Endodermal cell (in vitro differentiated cells): ENCODE measurements around the gene TMUB2. TPM values are rescaled to one million over a fixed set of nuclear protein-coding genes. Genes with fewer than 3 reads are reported as not detected.

Experiments used
- DNase-seq: peaks from one replicate; pipeline ENCODE4 v3.0.0-alpha.2; 2017
- H3K27ac ChIP-seq: 2 replicates; pipeline ENCODE4 v1.5.1; 2013; ENCODE audit warnings: mild to moderate bottlenecking, low read depth, low read length, moderate library complexity
- H3K27me3 ChIP-seq: 2 replicates; pipeline ENCODE4 v1.6.1; 2013; ENCODE audit warnings: mild to moderate bottlenecking, low read length, moderate library complexity; ENCODE audit not compliant: insufficient read depth, control insufficient read depth, poor library complexity, severe bottlenecking
- H3K36me3 ChIP-seq: 2 replicates; pipeline ENCODE4 v1.7.0; 2013; ENCODE audit warnings: mild to moderate bottlenecking, low read length, moderate library complexity; ENCODE audit not compliant: control insufficient read depth, insufficient read depth
- H3K4me1 ChIP-seq: one replicate; pipeline ENCODE4 v1.7.0; 2013; ENCODE audit warnings: low read length; ENCODE audit not compliant: control insufficient read depth, insufficient read depth
- H3K4me3 ChIP-seq: 2 replicates; pipeline ENCODE4 v1.5.1; 2013; ENCODE audit warnings: mild to moderate bottlenecking, low read length, moderate library complexity
- H3K9ac ChIP-seq: 2 replicates; pipeline ENCODE4 v1.6.1; 2013; ENCODE audit warnings: mild to moderate bottlenecking, low read length, moderate library complexity; ENCODE audit not compliant: poor library complexity, severe bottlenecking; ENCODE audit errors: extremely low read depth
- H3K9me3 ChIP-seq: 2 replicates; pipeline ENCODE4 v1.6.1; 2013; ENCODE audit warnings: mild to moderate bottlenecking, low read length, moderate library complexity; ENCODE audit not compliant: control insufficient read depth
- H3K27ac Mint-ChIP-seq: 2 replicates; pipeline ENCODE4 v1.8.0; 2020; ENCODE audit warnings: mixed read lengths
- H3K27me3 Mint-ChIP-seq: 2 replicates; pipeline ENCODE4 v1.8.0; 2021; ENCODE audit warnings: mild to moderate bottlenecking, mixed read lengths; ENCODE audit not compliant: insufficient read depth
- H3K36me3 Mint-ChIP-seq: 2 replicates; pipeline ENCODE4 v1.8.0; 2020; ENCODE audit warnings: low read depth, mixed read lengths
- H3K4me1 Mint-ChIP-seq: 2 replicates; pipeline ENCODE4 v1.8.0; 2020; ENCODE audit warnings: mixed read lengths
- H3K4me3 Mint-ChIP-seq: 2 replicates; pipeline ENCODE4 v1.8.0; 2020; ENCODE audit warnings: mild to moderate bottlenecking, moderate library complexity, mixed read lengths
- H3K9me3 Mint-ChIP-seq: 2 replicates; pipeline ENCODE4 v1.8.0; 2020; ENCODE audit warnings: mild to moderate bottlenecking, mixed read lengths
- WGBS, 2 experiments: methylation state at CpG; one replicate each; pipeline versions ENCODE4 v1.1.5 to v1.1.7; 2013; ENCODE audit warnings: missing lambda C conversion rate in 2 of 2, mixed read lengths in 1 of 2; ENCODE audit not compliant: insufficient coverage in 1 of 2, insufficient read length in 1 of 2; 5-methylcytosine and 5-hydroxymethylcytosine counted together
- total RNA-seq, 2 donors: library from RNA; stranded (reverse); fragmentation: NEBNext Ultra II Directional in 1 of 2; extraction: Animal tissue kit (Norgen Biotek cat#: 25700) in 1 of 2; gene quantifications; 2 replicates in 1 of 2; 3 replicates in 1 of 2; pipeline ENCODE4 v1.2.1, GENCODE V29; 2021
- TF ChIP-seq, protein P1 (sequence below): fragments of 200-600 bp; sonication (generic); conservative IDR thresholded peaks from 2 replicates; pipeline ENCODE4 v1.5.0; 2021; ENCODE audit warnings: antibody characterized with exemption, mild to moderate bottlenecking

Gene TMUB2
- total RNA-seq, 2 donors from 2014 or later: 28.8 to 33.1 TPM

DNA sequence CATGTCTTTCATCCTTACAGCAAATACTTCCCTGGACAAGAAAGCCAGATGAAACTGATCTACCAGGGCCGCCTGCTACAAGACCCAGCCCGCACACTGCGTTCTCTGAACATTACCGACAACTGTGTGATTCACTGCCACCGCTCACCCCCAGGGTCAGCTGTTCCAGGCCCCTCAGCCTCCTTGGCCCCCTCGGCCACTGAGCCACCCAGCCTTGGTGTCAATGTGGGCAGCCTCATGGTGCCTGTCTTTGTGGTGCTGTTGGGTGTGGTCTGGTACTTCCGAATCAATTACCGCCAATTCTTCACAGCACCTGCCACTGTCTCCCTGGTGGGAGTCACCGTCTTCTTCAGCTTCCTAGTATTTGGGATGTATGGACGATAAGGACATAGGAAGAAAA lies 3.7 kb downstream of the TMUB2 start:
- peaks cover 15% of the 10 kb centered on the region for H3K4me1 Mint-ChIP-seq
- Histone ChIP-seq H3K4me1 (peaks cover 6% of the 10 kb centered on the region), H3K9me3 (no peaks in the 10 kb centered on the region), H3K4me3 (no peak overlapping the region), H3K9ac (no peak overlapping the region), H3K27ac (no peak overlapping the region), H3K36me3 (peaks cover 48% of the 10 kb centered on the region), H3K27me3 (no peaks in the 10 kb centered on the region)
- H3K4me3 Mint-ChIP-seq: no peak overlapping the region
- H3K27ac Mint-ChIP-seq: peak overlapping the region; percentile 72
- 94 to 97% methylated on average over 5 to 10 of the region's 10 CpGs for WGBS, 2 experiments
- no peaks in the 10 kb centered on the region for H3K27me3 Mint-ChIP-seq
- no peaks in the 10 kb centered on the region for H3K9me3 Mint-ChIP-seq
- no peak for DNase-seq
- TF ChIP-seq, protein P1, sequence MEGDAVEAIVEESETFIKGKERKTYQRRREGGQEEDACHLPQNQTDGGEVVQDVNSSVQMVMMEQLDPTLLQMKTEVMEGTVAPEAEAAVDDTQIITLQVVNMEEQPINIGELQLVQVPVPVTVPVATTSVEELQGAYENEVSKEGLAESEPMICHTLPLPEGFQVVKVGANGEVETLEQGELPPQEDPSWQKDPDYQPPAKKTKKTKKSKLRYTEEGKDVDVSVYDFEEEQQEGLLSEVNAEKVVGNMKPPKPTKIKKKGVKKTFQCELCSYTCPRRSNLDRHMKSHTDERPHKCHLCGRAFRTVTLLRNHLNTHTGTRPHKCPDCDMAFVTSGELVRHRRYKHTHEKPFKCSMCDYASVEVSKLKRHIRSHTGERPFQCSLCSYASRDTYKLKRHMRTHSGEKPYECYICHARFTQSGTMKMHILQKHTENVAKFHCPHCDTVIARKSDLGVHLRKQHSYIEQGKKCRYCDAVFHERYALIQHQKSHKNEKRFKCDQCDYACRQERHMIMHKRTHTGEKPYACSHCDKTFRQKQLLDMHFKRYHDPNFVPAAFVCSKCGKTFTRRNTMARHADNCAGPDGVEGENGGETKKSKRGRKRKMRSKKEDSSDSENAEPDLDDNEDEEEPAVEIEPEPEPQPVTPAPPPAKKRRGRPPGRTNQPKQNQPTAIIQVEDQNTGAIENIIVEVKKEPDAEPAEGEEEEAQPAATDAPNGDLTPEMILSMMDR: no peak
- peaks cover 34% of the 10 kb centered on the region for H3K36me3 Mint-ChIP-seq

DNA sequence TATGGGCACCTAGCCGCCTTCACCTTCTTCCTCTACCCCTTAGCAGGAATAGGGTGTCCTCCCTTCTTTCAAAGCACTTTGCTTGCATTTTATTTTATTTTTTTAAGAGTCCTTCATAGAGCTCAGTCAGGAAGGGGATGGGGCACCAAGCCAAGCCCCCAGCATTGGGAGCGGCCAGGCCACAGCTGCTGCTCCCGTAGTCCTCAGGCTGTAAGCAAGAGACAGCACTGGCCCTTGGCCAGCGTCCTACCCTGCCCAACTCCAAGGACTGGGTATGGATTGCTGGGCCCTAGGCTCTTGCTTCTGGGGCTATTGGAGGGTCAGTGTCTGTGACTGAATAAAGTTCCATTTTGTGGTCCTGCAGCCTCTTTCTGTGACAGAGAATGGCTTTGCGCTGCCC lies 4.6 kb downstream of the TMUB2 start:
- H3K4me1 Mint-ChIP-seq: peaks cover 16% of the 10 kb centered on the region
- peak overlapping the region; percentile 72 for H3K27ac Mint-ChIP-seq
- TF ChIP-seq, protein P1: no peak
- no peaks in the 10 kb centered on the region for H3K9me3 Mint-ChIP-seq
- H3K27me3 ChIP-seq: no peaks in the 10 kb centered on the region
- peaks cover 6% of the 10 kb centered on the region for H3K4me1 ChIP-seq
- H3K36me3 Mint-ChIP-seq: peaks cover 41% of the 10 kb centered on the region
- DNase-seq: no peak
- H3K9ac ChIP-seq: no peak overlapping the region
- 94 to 96% methylated on average over 4 to 5 of the region's 5 CpGs for WGBS, 2 experiments
- no peak overlapping the region for H3K4me3 ChIP-seq
- no peak overlapping the region for H3K27ac ChIP-seq
- peaks cover 55% of the 10 kb centered on the region for H3K36me3 ChIP-seq
- H3K4me3 Mint-ChIP-seq: no peak overlapping the region
- H3K27me3 Mint-ChIP-seq: no peaks in the 10 kb centered on the region
- no peaks in the 10 kb centered on the region for H3K9me3 ChIP-seq

DNA sequence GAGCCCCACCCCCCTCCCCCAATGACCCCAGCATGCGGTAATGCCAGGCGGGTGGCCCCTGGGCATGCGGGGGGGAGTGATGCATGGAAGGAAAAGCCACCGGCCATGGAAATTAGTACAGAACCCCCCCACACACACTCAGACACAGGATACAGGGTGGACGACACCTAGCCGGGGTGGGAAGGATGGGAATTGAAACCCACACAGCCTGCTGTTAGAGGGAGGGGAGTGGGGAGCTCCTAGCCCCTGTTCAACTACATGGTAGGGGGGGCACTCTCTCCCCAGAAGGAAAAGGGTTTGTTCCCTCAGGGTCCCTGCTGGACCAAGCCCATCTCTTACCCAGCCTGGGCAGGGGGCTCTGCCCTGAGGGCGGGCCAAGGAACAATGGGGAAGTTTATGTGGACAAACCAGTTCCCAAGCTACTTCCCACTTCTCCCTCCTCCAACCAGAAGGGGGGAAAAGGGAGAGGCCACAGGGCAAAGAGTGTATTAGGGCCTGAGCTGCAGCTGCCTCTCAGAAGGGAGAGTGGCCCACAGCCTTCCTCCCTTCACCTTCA lies 5.2 kb downstream of the TMUB2 start:
- Mint-ChIP-seq H3K27ac (peak overlapping the region; percentile 72), H3K36me3 (peaks cover 46% of the 10 kb centered on the region), H3K4me3 (no peak overlapping the region), H3K4me1 (peaks cover 18% of the 10 kb centered on the region), H3K27me3 (no peaks in the 10 kb centered on the region), H3K9me3 (no peaks in the 10 kb centered on the region)
- Histone ChIP-seq H3K9ac (no peak overlapping the region), H3K9me3 (no peaks in the 10 kb centered on the region), H3K4me3 (no peak overlapping the region), H3K27me3 (no peaks in the 10 kb centered on the region), H3K36me3 (peaks cover 61% of the 10 kb centered on the region), H3K4me1 (peaks cover 6% of the 10 kb centered on the region), H3K27ac (peak overlapping the region; percentile 60)
- WGBS, 2 experiments: 82% methylated on average over 2 of the region's 7 CpGs; no CpG with 5 or more reads in 1 of the 2 experiments
- TF ChIP-seq, protein P1: no peak
- peak; percentile 85 for DNase-seq
